A673 (cell line): ENCODE measurements around the gene GLCCI1. TPM values are rescaled to one million over a fixed set of nuclear protein-coding genes. Genes with fewer than 3 reads are reported as not detected.
A peak's percentile ranks its signal among the peaks of the same experiment; 100 is the strongest.

ENCODE experiments used
- Bru-seq: library from RNA; stranded (reverse); fragments of 400-500 nt; gene quantifications from one replicate; lab custom pipeline; 2021; lab: Mats Ljungman, UMichigan
- BruChase-seq, 2 experiments: library from RNA; stranded (reverse); fragments of 400-500 nt; gene quantifications; one replicate each; lab custom pipeline; 2021; lab: Mats Ljungman, UMichigan
- BruUV-seq: library from RNA; stranded (reverse); fragments of 400-500 nt; replicated peaks from 2 replicates; lab custom pipeline; 2021; lab: Mats Ljungman, UMichigan
- CTCF ChIA-PET: fragments of 300-600 bp; sonication (Branson Sonifier 250); formaldehyde crosslinking; loops from one replicate; lab custom pipeline; 2022; ENCODE audit warnings: antibody characterized with exemption; lab: Charles Lee
- POLR2A ChIA-PET: fragments of 300-600 bp; sonication (Branson Sonifier 250); formaldehyde crosslinking; loops from one replicate; lab custom pipeline; 2022; ENCODE audit warnings: antibody characterized with exemption; ENCODE audit not compliant: low non-redundant PET; lab: Charles Lee
- DNase-seq: peaks from one replicate; pipeline ENCODE4 v3.0.0-alpha.2; 2015; ENCODE audit warnings: low spot score
- H3K27ac ChIP-seq: fragments of 200-600 bp; sonication (generic); 2 replicates; pipeline ENCODE4 v1.5.1; 2016; ENCODE audit warnings: mixed run types, low read depth, mild to moderate bottlenecking, mixed read lengths, antibody characterized with exemption, low read length; ENCODE audit not compliant: poor library complexity, severe bottlenecking
- H3K27me3 ChIP-seq: fragments of 200-600 bp; sonication (generic); replicated peaks from 2 replicates; pipeline ENCODE4 v1.6.1; 2017; ENCODE audit warnings: mixed run types, low read depth, mild to moderate bottlenecking, mixed read lengths, antibody characterized with exemption, low read length; ENCODE audit not compliant: insufficient read depth, poor library complexity
- H3K36me3 ChIP-seq: fragments of 200-600 bp; sonication (generic); 2 replicates; pipeline ENCODE4 v1.6.1; 2016; ENCODE audit warnings: mixed run types, mild to moderate bottlenecking, mixed read lengths, antibody characterized with exemption, low read length; ENCODE audit not compliant: insufficient read depth, poor library complexity, severe bottlenecking
- H3K4me1 ChIP-seq: fragments of 200-600 bp; sonication (generic); 2 replicates; pipeline ENCODE4 v1.6.1; 2017; ENCODE audit warnings: mixed run types, mild to moderate bottlenecking, mixed read lengths, antibody characterized with exemption, low read length; ENCODE audit not compliant: insufficient read depth, poor library complexity, severe bottlenecking
- H3K4me3 ChIP-seq: fragments of 200-600 bp; sonication (generic); 2 replicates; pipeline ENCODE4 v1.5.1; 2016; ENCODE audit warnings: low read depth, mixed run types, mild to moderate bottlenecking, mixed read lengths, low read length; ENCODE audit not compliant: poor library complexity, severe bottlenecking
- H3K9me3 ChIP-seq: fragments of 200-600 bp; sonication (generic); 2 replicates; pipeline ENCODE4 v1.6.1; 2016; ENCODE audit warnings: mixed run types, low read depth, mild to moderate bottlenecking, mixed read lengths, antibody characterized with exemption, low read length; ENCODE audit not compliant: poor library complexity, severe bottlenecking
- CTCF ChIP-seq: fragments of 300-800, 200-600 bp; sonication (generic); conservative IDR thresholded peaks from 2 replicates; pipeline ENCODE4 v1.5.1; 2017; ENCODE audit warnings: low read depth, mild to moderate bottlenecking, antibody characterized with exemption, low read length, moderate library complexity, mixed read lengths
- EZH2 ChIP-seq: fragments of 200-600 bp; sonication (generic); IDR thresholded peaks from 2 replicates; pipeline ENCODE4 v1.6.1; 2017; ENCODE audit warnings: borderline replicate concordance, low read depth, mild to moderate bottlenecking, mixed read lengths, antibody characterized with exemption, low read length; ENCODE audit not compliant: poor library complexity, severe bottlenecking
- intact Hi-C: fragments of 100-400 bp; cut with micrococcal nuclease; formaldehyde crosslinking; loops from one replicate; pipeline ENCODE4 v1.10.0; 2022; ENCODE audit not compliant: unreplicated experiment
- long read RNA-seq: library from polyadenylated mRNA; stranded (forward); transcript quantifications from one replicate; pipeline ENCODE4 v2.0.0, GENCODE V29; 2022
- total RNA-seq: library from RNA; stranded (reverse); gene quantifications from 2 replicates; pipeline ENCODE4 v1.2.3, GENCODE V29; 2021

The GLCCI1 gene
- total RNA-seq (6.9 and 9.9 TPM in 2 replicates), Bru-seq, nascent RNA (percentile 65 among the genes with signal in this experiment), BruChase-seq, experiment 1, labeled RNA remaining after a 2-hour chase (percentile 62 among the genes with signal in this experiment), BruChase-seq, experiment 2, labeled RNA remaining after a 6-hour chase (percentile 51 among the genes with signal in this experiment)
- long read RNA-seq, full-length matches to known transcripts, result 1 of 8 reads
- long read RNA-seq, partial matches to known transcripts, result 2 of 8 reads
- long read RNA-seq, other reads (novel, unspliced or antisense), result 5 of 8 reads

GRCh38 chr7:7968544-7969305 lies at the start of gene GLCCI1:
Gene GLCCI1 (plus strand): TSS chr7:7968796. CDS start chr7:7969351, 555 bp downstream.
- Histone ChIP-seq H3K9me3 (no peaks in the 10 kb centered on the region), H3K27ac (peak within 1 kb of the TSS; percentile 82), H3K27me3 (no peaks in the 10 kb centered on the region), H3K4me3 (peak within 1 kb of the TSS; percentile 86), H3K4me1 (peaks cover 6% of the 10 kb centered on the region), H3K36me3 (no peaks in the 10 kb centered on the region)
- TF ChIP-seq CTCF (no peak), EZH2 (no peak)
- POLR2A ChIA-PET, result no interaction called here
- no TSS peak for BruUV-seq
- CTCF ChIA-PET, result no interaction called here
- DNase-seq, result peak; percentile 98
- intact Hi-C loops, result loop anchor here (5.0 to 10.0 kb wide), 2 partner anchors 224 to 284 kb away; no protein-coding TSS in a partner anchor

GRCh38 chr7:7919449-7919945 lies 49.1 kb upstream of the GLCCI1 start:
- CTCF ChIA-PET, result no interaction called here
- no peaks in the 10 kb centered on the region for H3K4me1 ChIP-seq

More at GRCh38 chr7:7919449-7919945, 49.1 kb upstream of the GLCCI1 start:
- POLR2A ChIA-PET, result no interaction called here
- BruUV-seq, result no TSS peak
- H3K9me3 ChIP-seq, result no peaks in the 10 kb centered on the region
- no peak for DNase-seq
- intact Hi-C loops, result no loop called here
- no peaks in the 10 kb centered on the region for H3K36me3 ChIP-seq
- H3K27ac ChIP-seq, result no peak overlapping the region
- TF ChIP-seq CTCF, result no peak
- no peak for TF ChIP-seq EZH2
- H3K27me3 ChIP-seq, result no peaks in the 10 kb centered on the region
- H3K4me3 ChIP-seq, result no peak overlapping the region
